GM20000 (cell line): Measurements from ENCODE around the gene GEMIN7.

Source experiments
- DNase-seq: peaks from one replicate; pipeline ENCODE4 v3.0.0; 2012; ENCODE audit warnings: low spot score
- TF ChIP-seq, protein P1 (sequence below): IDR thresholded peaks from 2 replicates; pipeline ENCODE4 v1.5.1; 2012; ENCODE audit warnings: mild to moderate bottlenecking, control low read depth; ENCODE audit errors: extremely low read depth, missing control alignments

GEMIN7 gene

DNA sequence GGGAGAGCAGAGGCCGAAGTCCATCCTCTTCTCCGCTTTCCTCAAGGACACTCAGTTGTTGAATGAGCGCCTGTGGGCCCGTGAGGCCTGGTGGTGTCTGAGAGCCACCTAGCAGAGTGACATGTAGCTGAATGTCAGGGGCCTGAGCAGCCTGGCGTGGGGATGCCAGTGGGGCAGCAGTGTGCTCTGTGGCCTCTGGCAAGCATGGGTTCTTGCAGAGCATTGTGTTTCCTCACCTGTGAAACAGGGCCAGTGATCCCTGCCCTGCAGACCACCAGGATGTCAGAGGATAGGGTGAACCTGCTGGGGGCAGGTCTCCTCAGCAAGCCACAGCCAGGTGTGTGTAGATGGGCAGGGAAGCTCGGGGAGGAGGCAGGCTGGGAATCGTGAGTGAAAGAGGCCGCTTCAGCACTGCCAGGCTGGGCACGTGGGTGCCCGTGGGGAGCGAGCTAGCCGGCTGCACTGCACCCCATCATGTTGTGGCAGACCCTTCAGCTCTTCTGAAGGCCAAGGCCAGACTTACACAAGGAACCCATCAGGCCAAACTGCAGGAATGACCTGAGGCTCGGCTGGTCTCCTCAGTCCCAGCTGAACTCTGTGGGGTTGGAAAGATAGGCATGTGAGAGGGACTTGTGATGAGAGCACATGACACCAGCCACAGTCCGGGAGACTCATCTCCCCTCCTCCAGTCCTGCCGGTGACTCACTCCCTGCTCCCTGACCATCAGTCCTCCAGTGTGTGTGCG lies 18.9 kb downstream of the GEMIN7 start:
- TF ChIP-seq, protein P1, sequence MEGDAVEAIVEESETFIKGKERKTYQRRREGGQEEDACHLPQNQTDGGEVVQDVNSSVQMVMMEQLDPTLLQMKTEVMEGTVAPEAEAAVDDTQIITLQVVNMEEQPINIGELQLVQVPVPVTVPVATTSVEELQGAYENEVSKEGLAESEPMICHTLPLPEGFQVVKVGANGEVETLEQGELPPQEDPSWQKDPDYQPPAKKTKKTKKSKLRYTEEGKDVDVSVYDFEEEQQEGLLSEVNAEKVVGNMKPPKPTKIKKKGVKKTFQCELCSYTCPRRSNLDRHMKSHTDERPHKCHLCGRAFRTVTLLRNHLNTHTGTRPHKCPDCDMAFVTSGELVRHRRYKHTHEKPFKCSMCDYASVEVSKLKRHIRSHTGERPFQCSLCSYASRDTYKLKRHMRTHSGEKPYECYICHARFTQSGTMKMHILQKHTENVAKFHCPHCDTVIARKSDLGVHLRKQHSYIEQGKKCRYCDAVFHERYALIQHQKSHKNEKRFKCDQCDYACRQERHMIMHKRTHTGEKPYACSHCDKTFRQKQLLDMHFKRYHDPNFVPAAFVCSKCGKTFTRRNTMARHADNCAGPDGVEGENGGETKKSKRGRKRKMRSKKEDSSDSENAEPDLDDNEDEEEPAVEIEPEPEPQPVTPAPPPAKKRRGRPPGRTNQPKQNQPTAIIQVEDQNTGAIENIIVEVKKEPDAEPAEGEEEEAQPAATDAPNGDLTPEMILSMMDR, result no peak
- no peak for DNase-seq

DNA sequence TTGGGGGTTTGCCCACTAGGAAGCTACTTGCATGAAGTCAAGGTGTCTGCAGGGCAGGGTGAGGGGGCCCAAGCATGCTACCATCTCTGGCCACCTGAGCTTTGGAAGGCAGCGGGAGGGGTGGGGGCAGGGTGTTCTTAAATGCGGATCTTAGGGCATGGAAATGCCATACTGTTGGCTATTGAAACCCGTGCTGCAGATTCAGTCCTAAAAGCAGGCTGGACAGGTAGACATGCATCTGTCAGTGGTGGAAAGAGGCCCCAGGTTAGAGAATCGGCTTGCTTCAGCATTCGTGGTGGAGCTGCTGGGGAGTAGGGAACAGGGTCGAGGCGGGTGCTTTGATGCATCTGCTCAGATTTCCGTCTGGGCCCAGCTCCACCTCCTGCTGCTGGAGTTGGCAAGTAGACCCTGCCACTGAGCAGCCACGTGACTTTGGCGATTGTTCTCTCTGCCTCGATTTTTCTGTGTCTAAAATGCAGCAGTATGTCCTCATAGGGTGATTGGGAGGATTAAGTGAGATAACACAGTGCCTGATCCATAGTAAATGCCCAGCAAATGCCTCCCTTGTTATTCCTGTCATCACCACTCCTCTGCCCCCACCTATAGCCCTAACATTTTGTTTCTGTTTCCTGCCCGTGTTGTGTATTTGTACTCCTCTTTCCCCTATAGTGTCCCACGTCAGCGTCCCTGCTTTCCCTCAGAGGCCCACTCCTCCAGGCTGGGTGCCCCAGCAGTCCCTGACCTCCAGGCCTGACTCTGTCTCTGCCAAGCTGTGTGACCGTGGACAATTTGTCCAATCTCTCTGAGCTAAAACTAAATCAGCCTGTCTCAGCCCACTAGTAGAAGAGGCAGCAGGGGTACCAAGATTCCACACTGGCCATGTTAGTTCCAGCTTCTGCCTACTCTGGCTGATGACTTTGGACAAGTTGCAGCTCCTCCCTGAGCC lies 19.7 kb downstream of the GEMIN7 start:
- TF ChIP-seq, protein P1, result no peak

DNA sequence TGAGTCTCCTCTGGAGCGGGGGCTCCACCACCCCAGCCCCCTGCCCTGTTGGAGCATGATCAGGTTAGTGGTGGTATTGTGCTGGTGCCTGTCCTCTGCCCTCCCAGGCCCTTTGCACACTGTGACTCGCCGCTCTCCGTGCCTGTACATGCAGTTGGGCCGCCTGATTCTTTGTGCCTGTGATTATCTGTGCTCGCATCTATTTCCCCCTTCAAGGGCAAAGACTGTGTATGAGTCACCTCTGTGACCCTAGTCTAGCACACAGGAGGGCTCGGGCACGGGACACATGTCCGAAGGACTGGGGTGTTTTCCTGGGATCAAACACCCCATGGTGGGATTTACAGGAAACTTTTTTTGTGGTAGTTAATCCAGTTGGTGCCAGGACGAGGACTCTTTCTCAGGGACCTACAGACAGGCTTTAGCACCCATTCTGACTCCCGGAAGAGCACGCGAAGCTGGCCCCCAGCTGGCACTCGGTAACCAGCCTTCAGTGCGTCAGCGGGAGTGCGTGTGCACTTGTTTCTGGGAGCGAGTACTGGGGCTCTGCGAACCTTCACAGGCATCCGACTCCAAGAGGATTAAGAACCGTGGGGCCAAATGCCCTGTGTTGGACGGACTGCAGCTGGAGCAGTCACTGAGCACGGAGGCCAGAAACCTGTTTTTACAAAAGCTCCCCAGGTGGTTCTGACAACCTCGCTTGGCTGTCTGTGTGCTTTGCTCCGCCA lies 20.6 kb downstream of the GEMIN7 start:
- TF ChIP-seq, protein P1, result no peak
- DNase-seq, result no peak

More for the DNA sequence above, 19.7 kb downstream of the GEMIN7 start:
- DNase-seq, result no peak

DNA sequence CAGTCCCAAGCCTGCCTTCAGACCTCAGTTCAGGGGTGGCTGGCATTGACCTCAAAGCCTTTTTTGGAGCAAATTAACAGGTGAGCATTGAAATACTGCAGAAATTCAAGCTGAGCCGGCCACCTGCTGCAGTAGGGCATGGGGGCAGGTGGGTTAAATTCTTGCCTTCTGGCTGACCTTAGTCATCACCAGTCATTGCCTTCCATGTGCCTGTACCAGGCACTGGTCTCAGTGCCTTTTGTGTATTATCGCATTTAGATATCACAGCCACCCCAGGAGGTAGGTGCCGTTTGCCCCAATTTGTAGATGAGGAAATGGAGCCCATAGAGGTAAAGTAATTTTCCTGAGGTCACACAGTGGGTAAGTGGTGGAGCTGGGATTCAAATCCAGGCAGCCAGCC lies 21.1 kb downstream of the GEMIN7 start:
- DNase-seq, result no peak
- TF ChIP-seq, protein P1, result no peak

DNA sequence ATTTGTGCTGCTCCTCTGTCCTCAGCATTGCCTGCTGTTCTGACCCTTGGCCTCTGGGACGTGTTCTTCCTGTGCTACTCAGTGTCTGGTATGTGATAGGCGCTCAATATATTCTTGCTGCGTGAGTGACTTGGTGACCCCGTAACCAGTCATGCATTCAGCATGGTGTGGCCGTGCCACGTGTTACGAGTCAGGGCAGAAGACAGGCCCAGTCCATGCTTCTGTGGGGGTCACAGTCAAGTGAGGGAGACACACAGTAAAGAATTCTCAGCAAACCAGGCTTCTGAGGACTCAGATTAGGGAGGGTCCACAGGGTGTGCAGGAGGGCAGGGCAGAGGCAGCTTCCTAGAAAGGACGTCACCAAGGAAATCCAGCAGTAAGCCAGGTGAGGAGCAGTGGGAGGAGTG lies 21.8 kb downstream of the GEMIN7 start:
- no peak for DNase-seq
- TF ChIP-seq, protein P1, result no peak

DNA sequence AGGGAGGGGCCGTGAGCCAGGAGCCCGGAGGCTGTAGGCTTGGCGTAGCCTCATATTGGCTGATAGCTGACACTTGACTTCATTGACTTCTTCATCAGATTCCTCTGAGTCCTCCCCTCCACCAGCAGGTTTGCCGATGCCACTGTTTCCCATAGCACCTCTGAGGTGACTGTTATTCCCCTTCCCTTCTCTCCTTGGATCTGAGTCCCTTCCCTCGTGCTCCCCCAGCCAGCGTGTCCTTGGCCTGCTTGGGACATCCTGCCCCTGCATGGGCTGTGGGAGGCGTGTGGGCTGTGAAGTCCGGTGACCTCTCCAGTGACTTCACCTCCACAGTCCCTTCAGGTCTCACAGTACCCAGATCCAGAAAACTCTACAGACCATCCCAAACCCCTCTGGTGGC lies 22.7 kb downstream of the GEMIN7 start:
- TF ChIP-seq, protein P1, result no peak
- DNase-seq, result no peak
